HG02970 (cell line): ENCODE measurements around the gene EGR4.

Source experiments
- ATAC-seq: cut with Tn5 transposase; IDR thresholded peaks from one replicate; pipeline ENCODE4 v1.9.1; 2021; ENCODE audit warnings: mild to moderate bottlenecking, moderate library complexity, moderate number of reproducible peaks; ENCODE audit not compliant: unreplicated experiment, low FRiP score

The EGR4 gene

DNA sequence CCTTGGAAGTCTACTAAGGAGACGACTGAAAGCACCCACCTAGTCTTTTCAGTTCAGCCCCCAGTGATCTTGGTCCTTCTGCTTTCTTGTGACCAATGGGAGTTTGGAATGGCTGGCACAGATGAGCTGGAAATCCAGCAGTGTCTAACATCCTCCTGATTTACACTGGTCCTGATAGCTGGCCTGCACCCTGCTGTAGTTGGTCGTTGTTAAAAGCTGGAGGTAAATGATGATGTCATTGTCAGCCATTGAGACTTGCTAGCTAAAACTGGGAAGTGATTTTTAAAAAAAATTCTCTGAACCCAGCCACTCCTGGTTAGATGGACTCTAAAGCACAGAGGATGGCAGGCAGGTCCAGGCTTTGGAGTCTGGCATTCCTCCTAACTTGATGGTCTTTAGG lies 39.9 kb downstream of the EGR4 start:
- no peak for ATAC-seq

DNA sequence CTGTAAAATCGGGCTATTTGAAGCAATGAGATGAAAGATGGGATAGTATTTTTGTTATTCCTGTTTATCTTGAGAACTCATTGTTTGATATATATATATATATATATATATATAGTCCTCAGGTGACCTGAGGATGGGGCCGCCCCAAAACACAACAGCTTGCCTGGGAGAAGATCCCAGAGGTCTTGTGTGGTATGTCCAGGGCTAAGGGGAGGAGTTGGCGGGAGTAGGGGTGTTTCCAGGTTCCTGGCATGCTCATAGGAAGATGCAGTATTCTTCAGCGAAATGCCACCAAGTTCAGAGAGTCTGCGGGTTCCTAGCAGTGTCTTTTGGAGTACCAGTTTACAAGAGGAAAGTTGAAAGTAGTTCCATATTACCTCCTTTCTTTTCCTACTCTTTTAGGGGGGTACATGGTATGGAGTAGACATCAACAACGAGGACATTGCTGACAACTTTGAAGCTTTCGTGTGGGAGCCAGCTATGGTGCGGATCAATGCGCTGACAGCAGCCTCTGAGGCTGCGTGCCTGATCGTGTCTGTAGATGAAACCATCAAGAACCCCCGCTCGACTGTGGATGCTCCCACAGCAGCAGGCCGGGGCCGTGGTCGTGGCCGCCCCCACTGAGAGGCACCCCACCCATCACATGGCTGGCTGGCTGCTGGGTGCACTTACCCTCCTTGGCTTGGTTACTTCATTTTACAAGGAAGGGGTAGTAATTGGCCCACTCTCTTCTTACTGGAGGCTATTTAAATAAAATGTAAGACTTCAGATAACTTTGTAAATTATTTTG lies 40.9 kb downstream of the EGR4 start:
- no peak for ATAC-seq

DNA sequence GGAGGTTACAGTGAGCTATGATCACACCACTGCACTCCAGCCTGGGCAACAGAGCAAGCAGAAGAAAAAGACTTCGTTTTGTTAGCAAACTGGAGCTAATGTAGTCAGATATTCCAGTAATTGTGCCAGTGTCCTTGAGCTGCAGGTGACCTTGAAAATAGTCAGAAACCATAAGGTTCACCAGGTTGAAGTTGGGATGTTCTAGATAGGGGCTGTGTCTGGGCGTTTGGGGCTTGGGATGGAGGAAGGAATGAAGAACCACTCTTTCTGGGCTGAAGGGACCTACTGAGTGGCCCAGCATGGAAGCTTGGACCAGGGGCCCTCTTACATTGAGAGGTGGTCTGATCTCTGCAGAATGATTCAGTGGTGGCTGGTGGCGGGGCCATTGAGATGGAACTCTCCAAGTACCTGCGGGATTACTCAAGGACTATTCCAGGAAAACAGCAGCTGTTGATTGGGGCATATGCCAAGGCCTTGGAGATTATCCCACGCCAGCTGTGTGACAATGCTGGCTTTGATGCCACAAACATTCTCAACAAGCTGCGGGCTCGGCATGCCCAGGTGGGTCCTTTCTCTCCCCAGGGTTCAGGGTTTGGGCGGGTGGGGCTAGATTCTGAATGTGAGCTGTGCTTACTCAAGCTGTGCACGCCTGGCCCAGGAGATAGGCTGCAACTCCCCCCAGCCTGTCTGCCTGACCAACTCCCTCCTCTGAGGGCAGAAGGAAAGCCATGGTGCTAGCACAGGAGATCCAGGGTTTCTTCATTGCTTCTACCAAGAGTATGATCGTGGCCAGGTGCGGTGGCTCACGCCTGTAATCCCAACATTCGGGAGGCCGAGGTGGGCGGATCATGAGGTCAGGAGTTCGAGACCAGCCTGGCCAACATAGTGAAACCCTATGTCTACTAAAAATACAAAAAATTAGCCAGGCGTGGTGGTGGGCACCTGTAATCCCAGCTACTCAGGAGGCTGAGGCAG lies 42.2 kb downstream of the EGR4 start:
- no peak for ATAC-seq

DNA sequence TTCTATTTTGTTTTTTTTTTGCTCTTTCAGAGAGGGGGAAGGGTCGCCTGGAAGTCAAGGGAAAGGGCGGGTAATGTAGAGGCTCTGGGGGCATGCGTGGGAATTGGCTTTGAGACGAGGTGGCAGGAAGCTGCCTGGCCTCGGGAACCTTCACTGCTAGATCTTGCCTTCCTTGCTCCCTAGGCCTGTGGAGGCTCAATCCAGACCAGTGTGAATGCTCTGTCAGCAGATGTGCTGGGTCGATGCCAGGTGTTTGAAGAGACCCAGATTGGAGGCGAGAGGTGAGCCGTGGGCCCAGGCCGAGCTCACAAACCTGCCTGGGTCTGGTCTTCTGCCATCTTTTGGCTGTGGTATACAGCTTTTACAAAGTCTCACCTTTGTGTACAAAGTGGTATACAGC lies 43.7 kb downstream of the EGR4 start:
- ATAC-seq: no peak

DNA sequence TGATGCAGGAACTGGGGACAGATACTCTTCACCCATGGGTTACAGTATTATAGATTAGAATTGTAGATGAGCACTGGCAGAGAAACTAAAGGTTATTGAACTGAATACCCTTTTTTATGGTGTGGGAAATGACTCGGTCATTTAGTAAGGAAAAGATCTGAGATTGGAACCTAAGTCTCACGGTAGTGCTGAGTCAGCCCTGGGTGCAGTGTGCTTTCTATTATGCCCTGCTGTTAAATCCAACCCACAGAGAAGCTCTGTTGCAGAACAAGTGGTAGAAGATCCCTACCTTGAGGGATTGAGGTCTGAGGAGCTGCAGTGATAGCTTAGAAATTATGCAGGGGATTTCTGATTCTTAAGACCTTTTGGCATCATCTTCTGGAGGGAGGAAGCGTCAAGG lies 46.5 kb downstream of the EGR4 start:
- ATAC-seq: no peak

DNA sequence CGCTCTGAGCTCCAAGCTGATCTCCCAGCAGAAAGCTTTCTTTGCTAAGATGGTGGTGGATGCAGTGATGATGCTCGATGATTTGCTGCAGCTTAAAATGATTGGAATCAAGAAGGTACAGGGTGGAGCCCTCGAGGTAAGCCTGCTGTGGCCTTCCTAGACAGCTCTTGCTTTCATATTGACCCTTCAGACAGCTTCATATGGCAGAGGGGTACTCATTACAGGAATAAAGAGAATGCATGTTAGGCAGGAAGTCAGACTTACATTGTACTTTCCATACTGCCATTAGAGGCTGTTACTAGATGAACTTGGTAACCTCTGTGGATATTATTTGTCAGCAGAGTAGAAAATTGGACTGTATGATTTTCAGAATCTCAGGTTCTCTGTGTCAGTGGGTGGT lies 48.8 kb downstream of the EGR4 start:
- ATAC-seq: no peak

DNA sequence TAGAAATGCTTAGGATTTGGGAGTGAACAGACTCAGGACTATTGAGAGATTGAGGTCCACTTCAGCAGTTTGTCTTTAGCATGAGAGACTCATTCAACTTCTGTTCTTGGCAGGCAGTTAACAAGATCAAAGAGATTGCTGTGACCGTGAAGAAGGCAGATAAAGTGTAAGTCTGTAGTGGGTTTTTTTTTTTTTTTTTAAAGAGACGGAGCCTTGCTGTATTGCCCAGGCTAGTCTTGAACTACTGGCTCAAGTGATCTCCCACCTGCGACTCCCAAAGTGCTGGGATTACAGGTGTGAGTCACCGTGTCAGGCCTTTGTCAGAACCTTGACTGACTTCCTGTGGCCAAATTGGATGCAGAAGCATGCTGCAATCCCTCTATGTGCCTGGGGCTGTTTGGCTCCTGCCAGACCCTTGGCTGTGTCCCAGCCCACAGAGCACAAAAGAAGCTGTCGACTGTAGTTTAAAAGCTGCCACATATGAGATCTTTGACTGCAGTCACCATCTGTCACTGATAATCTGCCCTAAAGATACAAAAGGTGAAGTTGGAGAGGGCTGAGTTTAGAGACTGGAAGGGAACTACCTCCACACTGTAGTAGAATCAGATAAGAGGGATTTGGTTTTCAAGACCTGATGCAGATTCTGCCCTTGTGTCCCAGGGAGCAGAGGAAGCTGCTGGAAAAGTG lies 49.3 kb downstream of the EGR4 start:
- no peak for ATAC-seq
